Activated T-helper 2 cell treated with anti-CD3 and anti-CD28 coated beads, Interferon-gamma antibody, Interleukin-2, Interleukin-4, amounts not matched to agents 10 μg/mL and 5 μg/mL and 100 μg/mL, durations not matched to agents 14 hours and 24 hours and 36 hours (primary cell): ENCODE results near the gene WFDC5. TPM values are rescaled to one million over a fixed set of nuclear protein-coding genes. Genes with fewer than 3 reads are reported as not detected.

Experiments used
- DNase-seq: peaks from one replicate; pipeline ENCODE4 v3.0.0; 2021; ENCODE audit warnings: low spot score
- H3K27ac Mint-ChIP-seq: one replicate; pipeline ENCODE4 v1.8.0; 2021; ENCODE audit warnings: mixed read lengths
- H3K27me3 Mint-ChIP-seq: one replicate; pipeline ENCODE4 v1.8.0; 2021; ENCODE audit warnings: low read depth, mixed read lengths
- H3K36me3 Mint-ChIP-seq: one replicate; pipeline ENCODE4 v1.8.0; 2021; ENCODE audit warnings: low read depth, mixed read lengths
- H3K4me1 Mint-ChIP-seq: one replicate; pipeline ENCODE4 v1.8.0; 2021; ENCODE audit warnings: low read depth, mixed read lengths
- H3K4me3 Mint-ChIP-seq: one replicate; pipeline ENCODE4 v1.8.0; 2021; ENCODE audit warnings: low read depth, mild to moderate bottlenecking, moderate library complexity, mixed read lengths
- H3K9me3 Mint-ChIP-seq: one replicate; pipeline ENCODE4 v1.8.0; 2021; ENCODE audit warnings: mixed read lengths
- intact Hi-C: fragments of 100-400 bp; cut with micrococcal nuclease; formaldehyde crosslinking; loops from one replicate; pipeline ENCODE4 v1.15.1; 2023
- total RNA-seq: library from RNA; stranded (reverse); gene quantifications from 2 replicates; pipeline ENCODE4 v1.2.3, GENCODE V29; 2022

The WFDC5 gene
- total RNA-seq, 1 donor from 2014 or later, result not detected

- intact Hi-C loops, result loop anchor here (5.0 kb wide), 2 partner anchors 183 to 197 kb away; partner anchors contain the start of gene PABPC1L
- DNase-seq, result no peak
- peaks cover 29% of the 10 kb centered on the region for H3K27me3 Mint-ChIP-seq
- H3K27ac Mint-ChIP-seq, result no peak overlapping the region
- no peaks in the 10 kb centered on the region for H3K9me3 Mint-ChIP-seq
- H3K4me1 Mint-ChIP-seq, result peaks cover 4% of the 10 kb centered on the region
- peaks cover 7% of the 10 kb centered on the region for H3K36me3 Mint-ChIP-seq
- H3K4me3 Mint-ChIP-seq, result no peak overlapping the region
These were observed 20.0 kb downstream of the WFDC5 start for GRCh38 chr20:45094864-45095574.

DNA sequence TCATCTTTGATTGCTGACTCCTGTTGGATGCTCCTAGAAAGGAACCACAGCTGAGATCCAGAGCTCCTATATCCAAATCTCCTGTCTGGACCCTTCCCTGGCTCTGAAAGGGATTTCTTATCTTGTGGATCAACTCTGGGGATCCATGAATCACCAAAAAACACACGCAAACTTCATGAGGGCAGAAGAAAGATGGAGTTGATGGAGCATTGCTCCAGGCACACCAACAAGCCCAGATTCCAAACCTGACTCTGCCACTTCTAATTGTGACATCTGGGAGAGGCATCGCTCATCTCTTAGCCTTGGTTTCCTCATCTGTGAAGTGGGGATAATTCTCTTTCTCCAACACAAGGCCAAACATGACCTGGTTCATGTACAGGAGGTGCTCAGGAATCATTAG, 20.8 kb downstream of the WFDC5 start:
- peaks cover 4% of the 10 kb centered on the region for H3K4me1 Mint-ChIP-seq
- H3K27ac Mint-ChIP-seq, result no peak overlapping the region
- intact Hi-C loops, result no loop called here
- peaks cover 20% of the 10 kb centered on the region for H3K27me3 Mint-ChIP-seq
- peaks cover 9% of the 10 kb centered on the region for H3K36me3 Mint-ChIP-seq
- no peak for DNase-seq
- H3K4me3 Mint-ChIP-seq, result no peak overlapping the region
- no peaks in the 10 kb centered on the region for H3K9me3 Mint-ChIP-seq

- Mint-ChIP-seq H3K4me1 (peaks cover 4% of the 10 kb centered on the region), H3K36me3 (peaks cover 11% of the 10 kb centered on the region), H3K9me3 (no peaks in the 10 kb centered on the region), H3K27ac (no peak overlapping the region), H3K4me3 (no peak overlapping the region), H3K27me3 (peaks cover 13% of the 10 kb centered on the region)
- no peak for DNase-seq
- intact Hi-C loops, result no loop called here
These were observed 22.1 kb downstream of the WFDC5 start for GRCh38 chr20:45092898-45093297.

DNA sequence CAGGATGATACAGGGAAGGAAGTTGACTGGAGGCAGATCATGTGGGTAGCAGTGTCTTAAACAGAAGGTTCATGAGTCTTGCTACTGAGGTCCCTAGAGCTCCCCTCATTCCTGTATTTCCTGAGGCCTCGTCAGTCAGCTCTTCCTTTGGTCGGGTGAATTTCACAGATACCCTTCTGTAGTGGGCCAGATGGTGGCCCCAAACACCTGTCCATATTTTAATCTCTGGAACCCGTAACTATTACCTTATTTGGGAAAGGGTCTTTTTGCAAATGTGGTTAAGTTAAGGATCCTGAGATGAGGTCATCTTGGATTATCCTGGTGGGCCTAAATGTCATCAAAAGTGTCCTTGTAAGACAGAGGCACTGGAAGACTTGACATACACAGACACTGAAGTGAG, 23.6 kb downstream of the WFDC5 start:
- no peak overlapping the region for H3K4me3 Mint-ChIP-seq
- H3K27ac Mint-ChIP-seq, result no peak overlapping the region
- peaks cover 22% of the 10 kb centered on the region for H3K36me3 Mint-ChIP-seq
- H3K9me3 Mint-ChIP-seq, result no peaks in the 10 kb centered on the region
- no peaks in the 10 kb centered on the region for H3K27me3 Mint-ChIP-seq
- no peaks in the 10 kb centered on the region for H3K4me1 Mint-ChIP-seq
- intact Hi-C loops, result no loop called here
- no peak for DNase-seq

GRCh38 chr20:45090481-45090880, 24.5 kb downstream of the WFDC5 start:
- Mint-ChIP-seq H3K27me3 (no peaks in the 10 kb centered on the region), H3K4me1 (no peaks in the 10 kb centered on the region), H3K36me3 (peaks cover 29% of the 10 kb centered on the region), H3K4me3 (no peak overlapping the region), H3K9me3 (no peaks in the 10 kb centered on the region), H3K27ac (no peak overlapping the region)
- DNase-seq, result no peak
- intact Hi-C loops, result no loop called here

- Mint-ChIP-seq H3K4me3 (no peak overlapping the region), H3K27ac (no peak overlapping the region), H3K36me3 (peaks cover 49% of the 10 kb centered on the region), H3K9me3 (no peaks in the 10 kb centered on the region), H3K27me3 (no peaks in the 10 kb centered on the region), H3K4me1 (no peaks in the 10 kb centered on the region)
- no peak for DNase-seq
- intact Hi-C loops, result no loop called here
These were observed 26.7 kb downstream of the WFDC5 start for GRCh38 chr20:45088247-45088646.

DNA sequence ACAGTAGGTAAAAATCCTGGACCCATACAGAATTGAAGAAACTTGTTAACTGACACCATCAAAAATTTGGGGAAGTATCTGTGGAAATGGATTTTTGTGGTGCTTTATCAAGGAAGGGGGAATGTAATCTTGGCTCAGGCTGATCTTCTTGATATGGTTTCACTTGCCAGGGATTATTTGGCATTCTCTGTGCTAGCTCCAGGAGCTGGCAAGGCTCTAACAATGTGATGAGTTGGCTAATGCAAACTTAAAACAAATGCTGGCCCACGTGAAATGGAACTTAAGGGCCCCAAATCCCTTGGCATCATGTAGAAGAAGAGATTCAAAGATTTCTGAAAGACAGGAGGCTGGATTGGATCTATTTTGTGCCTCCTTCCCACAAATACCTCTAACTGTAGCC, 27.2 kb downstream of the WFDC5 start:
- DNase-seq, result no peak
- Mint-ChIP-seq H3K36me3 (peaks cover 53% of the 10 kb centered on the region), H3K9me3 (no peaks in the 10 kb centered on the region), H3K4me3 (no peak overlapping the region), H3K4me1 (no peaks in the 10 kb centered on the region), H3K27me3 (no peaks in the 10 kb centered on the region), H3K27ac (no peak overlapping the region)
- intact Hi-C loops, result no loop called here

DNA sequence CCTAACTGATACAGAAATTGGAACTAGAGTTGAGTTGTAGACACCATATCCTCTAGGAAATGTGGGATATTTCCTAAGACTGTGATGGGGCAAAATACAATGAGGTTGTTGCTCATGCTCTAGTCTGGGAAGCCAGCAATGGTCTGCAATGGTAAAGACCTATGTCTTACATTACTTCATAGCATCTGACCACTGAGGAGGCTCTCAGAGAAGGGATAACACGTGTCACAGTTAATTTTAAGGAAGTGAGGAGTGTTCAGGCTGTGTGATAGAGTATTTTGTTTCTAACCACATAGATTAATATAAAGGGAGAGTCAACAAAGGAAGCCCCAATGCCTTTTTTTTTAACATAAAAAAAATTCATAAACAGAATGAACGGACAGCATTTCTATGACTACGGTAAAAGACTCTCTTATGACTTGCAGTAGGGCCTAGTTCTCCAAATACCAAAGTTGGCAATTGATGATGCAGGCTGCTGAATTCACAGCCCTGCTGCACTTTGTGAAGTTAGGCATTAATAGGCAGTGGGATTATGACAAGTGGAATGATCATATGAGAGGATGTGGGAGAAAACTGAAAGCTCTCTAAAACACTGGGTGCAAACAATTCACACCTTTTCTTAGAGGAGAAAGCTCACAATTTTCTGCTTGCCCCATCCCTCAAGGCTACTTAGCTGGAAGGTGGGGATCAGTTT, 27.7 kb downstream of the WFDC5 start:
- no peak for DNase-seq
- H3K9me3 Mint-ChIP-seq, result no peaks in the 10 kb centered on the region
- intact Hi-C loops, result no loop called here
- no peak overlapping the region for H3K4me3 Mint-ChIP-seq
- H3K4me1 Mint-ChIP-seq, result no peaks in the 10 kb centered on the region
- H3K27ac Mint-ChIP-seq, result no peak overlapping the region
- no peaks in the 10 kb centered on the region for H3K27me3 Mint-ChIP-seq
- peaks cover 59% of the 10 kb centered on the region for H3K36me3 Mint-ChIP-seq

DNA sequence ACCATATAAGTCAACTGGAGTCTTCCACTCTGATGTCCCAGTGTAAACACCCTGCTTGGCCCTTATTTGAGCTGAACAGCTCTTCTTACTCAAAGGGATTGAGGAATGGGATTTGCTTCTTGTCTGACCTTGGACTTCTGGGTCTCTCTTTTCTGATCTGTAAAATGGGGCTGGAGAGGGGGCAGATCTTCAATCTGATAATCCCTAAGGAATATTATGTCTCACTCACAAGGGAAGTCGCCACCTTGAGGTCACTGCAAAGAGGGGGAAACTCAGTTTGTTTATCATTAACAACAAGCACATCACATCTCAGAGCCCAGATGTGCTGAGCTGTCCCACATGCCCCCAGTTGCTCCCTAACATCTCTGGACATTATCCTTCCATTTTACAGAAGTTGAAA, 29.1 kb downstream of the WFDC5 start:
- no peaks in the 10 kb centered on the region for H3K27me3 Mint-ChIP-seq
- no peak overlapping the region for H3K4me3 Mint-ChIP-seq
- peaks cover 70% of the 10 kb centered on the region for H3K36me3 Mint-ChIP-seq
- H3K9me3 Mint-ChIP-seq, result peaks cover 6% of the 10 kb centered on the region
- no peaks in the 10 kb centered on the region for H3K4me1 Mint-ChIP-seq
- no peak overlapping the region for H3K27ac Mint-ChIP-seq
- DNase-seq, result no peak
- intact Hi-C loops, result no loop called here

GRCh38 chr20:45085289-45085688, 29.7 kb downstream of the WFDC5 start:
- H3K9me3 Mint-ChIP-seq, result peaks cover 6% of the 10 kb centered on the region
- H3K27ac Mint-ChIP-seq, result no peak overlapping the region
- no peaks in the 10 kb centered on the region for H3K27me3 Mint-ChIP-seq
- intact Hi-C loops, result no loop called here
- H3K4me1 Mint-ChIP-seq, result no peaks in the 10 kb centered on the region
- no peak for DNase-seq
- no peak overlapping the region for H3K4me3 Mint-ChIP-seq
- peaks cover 74% of the 10 kb centered on the region for H3K36me3 Mint-ChIP-seq

- Mint-ChIP-seq H3K4me1 (peaks cover 3% of the 10 kb centered on the region), H3K36me3 (peaks cover 82% of the 10 kb centered on the region), H3K4me3 (no peak overlapping the region), H3K27me3 (no peaks in the 10 kb centered on the region), H3K27ac (no peak overlapping the region), H3K9me3 (peaks cover 6% of the 10 kb centered on the region)
- intact Hi-C loops, result no loop called here
- no peak for DNase-seq
These were observed 31.8 kb downstream of the WFDC5 start for GRCh38 chr20:45083127-45083526.

GRCh38 chr20:45082468-45082867, 32.5 kb downstream of the WFDC5 start:
- H3K9me3 Mint-ChIP-seq, result peaks cover 6% of the 10 kb centered on the region
- no peak for DNase-seq
- H3K4me1 Mint-ChIP-seq, result peaks cover 3% of the 10 kb centered on the region
- no peaks in the 10 kb centered on the region for H3K27me3 Mint-ChIP-seq
- no peak overlapping the region for H3K4me3 Mint-ChIP-seq
- H3K36me3 Mint-ChIP-seq, result peaks cover 84% of the 10 kb centered on the region
- intact Hi-C loops, result no loop called here
- H3K27ac Mint-ChIP-seq, result no peak overlapping the region

- Mint-ChIP-seq H3K27ac (no peak overlapping the region), H3K9me3 (peaks cover 6% of the 10 kb centered on the region)
- intact Hi-C loops, result no loop called here
These were observed 33.9 kb downstream of the WFDC5 start for GRCh38 chr20:45080867-45081624.

More at GRCh38 chr20:45080867-45081624, 33.9 kb downstream of the WFDC5 start:
- peaks cover 3% of the 10 kb centered on the region for H3K4me1 Mint-ChIP-seq
- H3K4me3 Mint-ChIP-seq, result no peak overlapping the region
- no peak for DNase-seq
- H3K36me3 Mint-ChIP-seq, result peaks cover 85% of the 10 kb centered on the region
- H3K27me3 Mint-ChIP-seq, result no peaks in the 10 kb centered on the region
